Measurements from ENCODE around the gene LCP2.

DNA sequence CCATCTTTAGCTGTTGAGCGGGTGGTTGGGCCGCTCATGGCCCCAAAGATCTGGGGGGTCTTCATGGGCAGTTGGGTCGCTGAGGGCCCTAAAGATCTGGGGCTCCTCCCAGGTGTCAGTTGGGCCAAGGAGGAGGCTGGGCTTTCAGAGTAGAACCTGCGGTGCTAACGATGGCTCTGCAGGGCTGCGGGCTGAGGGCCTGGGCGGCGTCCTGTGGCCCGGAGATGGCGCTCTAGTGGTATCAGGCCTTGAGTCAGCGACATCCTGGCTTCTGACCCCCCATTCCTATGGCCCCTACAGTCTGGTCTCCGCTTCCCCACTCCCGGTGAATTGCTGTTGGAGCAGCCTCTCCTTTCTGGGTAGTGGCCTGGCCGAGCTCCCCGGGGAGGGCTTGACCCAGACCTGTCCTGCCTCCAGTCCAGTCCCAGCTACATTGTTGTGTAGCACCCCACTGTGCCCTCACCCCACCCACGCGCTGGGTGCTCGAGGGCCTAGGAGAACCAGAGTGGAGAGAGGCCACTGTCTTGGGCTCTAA is 64.2 kb downstream of the LCP2 start:
- no peak for TF ChIP-seq KAT7 (CRISPR knock-in tag; IDR thresholded peaks at IDR 0.05; ENCODE audit: borderline replicate concordance)
- TF ChIP-seq, protein P1, sequence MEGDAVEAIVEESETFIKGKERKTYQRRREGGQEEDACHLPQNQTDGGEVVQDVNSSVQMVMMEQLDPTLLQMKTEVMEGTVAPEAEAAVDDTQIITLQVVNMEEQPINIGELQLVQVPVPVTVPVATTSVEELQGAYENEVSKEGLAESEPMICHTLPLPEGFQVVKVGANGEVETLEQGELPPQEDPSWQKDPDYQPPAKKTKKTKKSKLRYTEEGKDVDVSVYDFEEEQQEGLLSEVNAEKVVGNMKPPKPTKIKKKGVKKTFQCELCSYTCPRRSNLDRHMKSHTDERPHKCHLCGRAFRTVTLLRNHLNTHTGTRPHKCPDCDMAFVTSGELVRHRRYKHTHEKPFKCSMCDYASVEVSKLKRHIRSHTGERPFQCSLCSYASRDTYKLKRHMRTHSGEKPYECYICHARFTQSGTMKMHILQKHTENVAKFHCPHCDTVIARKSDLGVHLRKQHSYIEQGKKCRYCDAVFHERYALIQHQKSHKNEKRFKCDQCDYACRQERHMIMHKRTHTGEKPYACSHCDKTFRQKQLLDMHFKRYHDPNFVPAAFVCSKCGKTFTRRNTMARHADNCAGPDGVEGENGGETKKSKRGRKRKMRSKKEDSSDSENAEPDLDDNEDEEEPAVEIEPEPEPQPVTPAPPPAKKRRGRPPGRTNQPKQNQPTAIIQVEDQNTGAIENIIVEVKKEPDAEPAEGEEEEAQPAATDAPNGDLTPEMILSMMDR (IDR thresholded peaks at IDR 0.05), result no peak

Measured in WTC11 (cell line).